ENCODE results near the gene MICA. TPM values are rescaled to one million over a fixed set of nuclear protein-coding genes. Genes with fewer than 3 reads are reported as not detected.

The MICA gene
- total and polyA plus RNA-seq, 4 donors = 3.2 to 9.1 (median 4.2) TPM

DNA sequence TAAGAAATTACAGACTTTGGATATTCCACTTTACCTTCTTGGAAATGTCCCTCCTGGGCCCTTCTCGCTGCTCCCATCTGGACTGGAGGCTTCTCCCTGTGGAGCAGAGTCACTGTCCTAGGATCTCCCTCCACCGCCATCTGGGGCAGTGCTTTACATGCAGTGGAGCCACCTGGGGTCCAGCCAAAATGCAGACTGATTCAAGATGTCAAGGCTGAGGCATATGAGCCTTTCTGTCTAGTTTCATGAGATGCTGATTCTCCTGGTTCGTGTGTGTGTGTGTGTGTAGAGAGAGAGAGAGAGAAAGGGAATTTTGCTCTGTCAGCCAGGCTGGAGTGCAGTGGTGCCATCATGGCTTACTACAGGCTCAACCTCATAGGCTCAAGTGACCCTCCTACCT is 14.9 kb downstream of the MICA start (continued):
- TF ChIP-seq, protein P1, sequence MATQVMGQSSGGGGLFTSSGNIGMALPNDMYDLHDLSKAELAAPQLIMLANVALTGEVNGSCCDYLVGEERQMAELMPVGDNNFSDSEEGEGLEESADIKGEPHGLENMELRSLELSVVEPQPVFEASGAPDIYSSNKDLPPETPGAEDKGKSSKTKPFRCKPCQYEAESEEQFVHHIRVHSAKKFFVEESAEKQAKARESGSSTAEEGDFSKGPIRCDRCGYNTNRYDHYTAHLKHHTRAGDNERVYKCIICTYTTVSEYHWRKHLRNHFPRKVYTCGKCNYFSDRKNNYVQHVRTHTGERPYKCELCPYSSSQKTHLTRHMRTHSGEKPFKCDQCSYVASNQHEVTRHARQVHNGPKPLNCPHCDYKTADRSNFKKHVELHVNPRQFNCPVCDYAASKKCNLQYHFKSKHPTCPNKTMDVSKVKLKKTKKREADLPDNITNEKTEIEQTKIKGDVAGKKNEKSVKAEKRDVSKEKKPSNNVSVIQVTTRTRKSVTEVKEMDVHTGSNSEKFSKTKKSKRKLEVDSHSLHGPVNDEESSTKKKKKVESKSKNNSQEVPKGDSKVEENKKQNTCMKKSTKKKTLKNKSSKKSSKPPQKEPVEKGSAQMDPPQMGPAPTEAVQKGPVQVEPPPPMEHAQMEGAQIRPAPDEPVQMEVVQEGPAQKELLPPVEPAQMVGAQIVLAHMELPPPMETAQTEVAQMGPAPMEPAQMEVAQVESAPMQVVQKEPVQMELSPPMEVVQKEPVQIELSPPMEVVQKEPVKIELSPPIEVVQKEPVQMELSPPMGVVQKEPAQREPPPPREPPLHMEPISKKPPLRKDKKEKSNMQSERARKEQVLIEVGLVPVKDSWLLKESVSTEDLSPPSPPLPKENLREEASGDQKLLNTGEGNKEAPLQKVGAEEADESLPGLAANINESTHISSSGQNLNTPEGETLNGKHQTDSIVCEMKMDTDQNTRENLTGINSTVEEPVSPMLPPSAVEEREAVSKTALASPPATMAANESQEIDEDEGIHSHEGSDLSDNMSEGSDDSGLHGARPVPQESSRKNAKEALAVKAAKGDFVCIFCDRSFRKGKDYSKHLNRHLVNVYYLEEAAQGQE (IDR thresholded peaks at IDR 0.05) = no peak
- TF ChIP-seq GABPA (IDR thresholded peaks at IDR 0.05 in 1 of 2, conservative IDR thresholded peaks at IDR 0.05 in 1 of 2) (no peak), HNF4G (IDR thresholded peaks at IDR 0.05) (no peak), NR2F2 (IDR thresholded peaks at IDR 0.05) (no peak)
- TF ChIP-seq, protein P2, sequence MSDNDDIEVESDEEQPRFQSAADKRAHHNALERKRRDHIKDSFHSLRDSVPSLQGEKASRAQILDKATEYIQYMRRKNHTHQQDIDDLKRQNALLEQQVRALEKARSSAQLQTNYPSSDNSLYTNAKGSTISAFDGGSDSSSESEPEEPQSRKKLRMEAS (IDR thresholded peaks at IDR 0.05) = no peak

DNA sequence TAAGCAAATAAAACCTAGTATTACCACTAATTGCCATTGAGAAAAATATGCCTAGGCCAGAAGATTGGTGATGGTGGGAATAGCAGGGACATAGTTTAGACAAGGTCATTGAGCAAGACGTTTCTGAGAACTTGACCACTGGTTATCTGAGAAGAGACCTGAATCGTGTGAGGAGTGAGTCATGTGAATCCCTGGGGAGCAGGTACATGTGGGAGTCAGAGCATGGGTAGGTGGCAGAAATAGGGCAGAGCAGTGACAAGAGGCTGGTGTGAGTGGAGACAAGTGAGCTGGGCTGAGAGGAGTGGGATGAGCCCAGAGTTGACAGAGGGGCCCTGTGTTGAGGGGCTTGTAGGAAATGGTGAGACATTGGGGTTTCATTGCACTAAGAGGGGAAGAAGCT is 16.4 kb downstream of the MICA start:
- TF ChIP-seq GABPA (IDR thresholded peaks at IDR 0.05 in 1 of 2, conservative IDR thresholded peaks at IDR 0.05 in 1 of 2) = no peak
- TF ChIP-seq YY1 (IDR thresholded peaks at IDR 0.05) = no peak
- TF ChIP-seq, protein P3, sequence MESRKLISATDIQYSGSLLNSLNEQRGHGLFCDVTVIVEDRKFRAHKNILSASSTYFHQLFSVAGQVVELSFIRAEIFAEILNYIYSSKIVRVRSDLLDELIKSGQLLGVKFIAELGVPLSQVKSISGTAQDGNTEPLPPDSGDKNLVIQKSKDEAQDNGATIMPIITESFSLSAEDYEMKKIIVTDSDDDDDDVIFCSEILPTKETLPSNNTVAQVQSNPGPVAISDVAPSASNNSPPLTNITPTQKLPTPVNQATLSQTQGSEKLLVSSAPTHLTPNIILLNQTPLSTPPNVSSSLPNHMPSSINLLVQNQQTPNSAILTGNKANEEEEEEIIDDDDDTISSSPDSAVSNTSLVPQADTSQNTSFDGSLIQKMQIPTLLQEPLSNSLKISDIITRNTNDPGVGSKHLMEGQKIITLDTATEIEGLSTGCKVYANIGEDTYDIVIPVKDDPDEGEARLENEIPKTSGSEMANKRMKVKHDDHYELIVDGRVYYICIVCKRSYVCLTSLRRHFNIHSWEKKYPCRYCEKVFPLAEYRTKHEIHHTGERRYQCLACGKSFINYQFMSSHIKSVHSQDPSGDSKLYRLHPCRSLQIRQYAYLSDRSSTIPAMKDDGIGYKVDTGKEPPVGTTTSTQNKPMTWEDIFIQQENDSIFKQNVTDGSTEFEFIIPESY (IDR thresholded peaks at IDR 0.05) = no peak
- TF ChIP-seq HNF4G (IDR thresholded peaks at IDR 0.05) = no peak
- TF ChIP-seq, protein P4, sequence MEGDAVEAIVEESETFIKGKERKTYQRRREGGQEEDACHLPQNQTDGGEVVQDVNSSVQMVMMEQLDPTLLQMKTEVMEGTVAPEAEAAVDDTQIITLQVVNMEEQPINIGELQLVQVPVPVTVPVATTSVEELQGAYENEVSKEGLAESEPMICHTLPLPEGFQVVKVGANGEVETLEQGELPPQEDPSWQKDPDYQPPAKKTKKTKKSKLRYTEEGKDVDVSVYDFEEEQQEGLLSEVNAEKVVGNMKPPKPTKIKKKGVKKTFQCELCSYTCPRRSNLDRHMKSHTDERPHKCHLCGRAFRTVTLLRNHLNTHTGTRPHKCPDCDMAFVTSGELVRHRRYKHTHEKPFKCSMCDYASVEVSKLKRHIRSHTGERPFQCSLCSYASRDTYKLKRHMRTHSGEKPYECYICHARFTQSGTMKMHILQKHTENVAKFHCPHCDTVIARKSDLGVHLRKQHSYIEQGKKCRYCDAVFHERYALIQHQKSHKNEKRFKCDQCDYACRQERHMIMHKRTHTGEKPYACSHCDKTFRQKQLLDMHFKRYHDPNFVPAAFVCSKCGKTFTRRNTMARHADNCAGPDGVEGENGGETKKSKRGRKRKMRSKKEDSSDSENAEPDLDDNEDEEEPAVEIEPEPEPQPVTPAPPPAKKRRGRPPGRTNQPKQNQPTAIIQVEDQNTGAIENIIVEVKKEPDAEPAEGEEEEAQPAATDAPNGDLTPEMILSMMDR (IDR thresholded peaks at IDR 0.05; ENCODE audit: low read depth, low read length, missing input control) = no peak
- TF ChIP-seq TAF1 (conservative IDR thresholded peaks at IDR 0.05) = no peak
- TF ChIP-seq FOXA1 (IDR thresholded peaks at IDR 0.05) = no peak
- TF ChIP-seq JUND (IDR thresholded peaks at IDR 0.05) = no peak
- no peak for TF ChIP-seq HNF4A (conservative IDR thresholded peaks at IDR 0.05)
- no peak for TF ChIP-seq FOXA2 (IDR thresholded peaks at IDR 0.05)
- TF ChIP-seq, protein P2 (IDR thresholded peaks at IDR 0.05) = no peak
- TF ChIP-seq SP1 (IDR thresholded peaks at IDR 0.05) = no peak
- TF ChIP-seq RAD21 (IDR thresholded peaks at IDR 0.05) = no peak
- TF ChIP-seq RXRA (IDR thresholded peaks at IDR 0.05) = no peak
- TF ChIP-seq, protein P5, sequence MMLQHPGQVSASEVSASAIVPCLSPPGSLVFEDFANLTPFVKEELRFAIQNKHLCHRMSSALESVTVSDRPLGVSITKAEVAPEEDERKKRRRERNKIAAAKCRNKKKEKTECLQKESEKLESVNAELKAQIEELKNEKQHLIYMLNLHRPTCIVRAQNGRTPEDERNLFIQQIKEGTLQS (IDR thresholded peaks at IDR 0.05) = no peak
- TF ChIP-seq, protein P1 (IDR thresholded peaks at IDR 0.05) = no peak
- TF ChIP-seq EGR1 (IDR thresholded peaks at IDR 0.05; ENCODE audit: low read depth in 2 of 2) = no peak
- no peak for TF ChIP-seq NR2F2 (IDR thresholded peaks at IDR 0.05)
- DNase-seq (ENCODE audit: low spot score) = no peak
- H3K9ac ChIP-seq (ENCODE audit: low read depth in 1 of 2, low read length in 2 of 2) = no peak overlapping the region
- no peak overlapping the region for H3K27ac ChIP-seq (ENCODE audit: low read depth in 1 of 2, low read length in 2 of 2)
- no peaks in the 10 kb centered on the region for H3K9me3 ChIP-seq (ENCODE audit: control insufficient read depth in 4 of 4, low read length in 3 of 4)
- no peaks in the 10 kb centered on the region for H3K27me3 ChIP-seq (ENCODE audit: control insufficient read depth in 4 of 4, insufficient read depth in 4 of 4, low read length in 3 of 4)
- 55% methylated on average over 2 of the region's 2 CpGs for WGBS
- H3K4me1 ChIP-seq (ENCODE audit: control insufficient read depth in 4 of 4, insufficient read depth in 4 of 4, low read length in 3 of 4) = no peaks in the 10 kb centered on the region
- H3K4me3 ChIP-seq (ENCODE audit: low read depth in 1 of 3, low read length in 3 of 3) = no peak overlapping the region
- H3K36me3 ChIP-seq (ENCODE audit: control insufficient read depth in 4 of 4, insufficient read depth in 3 of 4, low read depth in 1 of 4, low read length in 3 of 4) = peaks cover 2 to 13% (median 7%) of the 10 kb centered on the region in 4 donors

All from liver (tissue), 9 donors.